Immature natural killer cell (primary cell): ENCODE data around the gene UBE2QL1. TPM values are rescaled to one million over a fixed set of nuclear protein-coding genes. Genes with fewer than 3 reads are reported as not detected.

Experiments used
- DNase-seq, 3 donors: peaks; one replicate each; pipeline ENCODE4 v3.0.0; 2022; ENCODE audit warnings: mixed read lengths in 1 of 3
- H3K27ac Mint-ChIP-seq, 6 donors: one replicate each; pipeline ENCODE4 v1.8.0; 2020; ENCODE audit warnings: mixed read lengths in 6 of 6, mild to moderate bottlenecking in 5 of 6, inconsistent platforms in 4 of 6, moderate library complexity in 3 of 6
- H3K27me3 Mint-ChIP-seq, 3 donors: one replicate each; pipeline ENCODE4 v1.8.0; 2020 to 2021; ENCODE audit warnings: low read depth in 3 of 3, mild to moderate bottlenecking in 3 of 3, mixed read lengths in 3 of 3, moderate library complexity in 3 of 3, inconsistent platforms in 1 of 3
- H3K36me3 Mint-ChIP-seq, 3 donors: one replicate each; pipeline ENCODE4 v1.8.0; 2020; ENCODE audit warnings: mixed read lengths in 3 of 3, inconsistent platforms in 2 of 3, mild to moderate bottlenecking in 2 of 3
- H3K4me1 Mint-ChIP-seq, 2 donors: one replicate each; pipeline ENCODE4 v1.8.0; 2020; ENCODE audit warnings: inconsistent platforms in 2 of 2, mild to moderate bottlenecking in 2 of 2, mixed read lengths in 2 of 2, moderate library complexity in 1 of 2
- H3K4me3 Mint-ChIP-seq, 5 donors: one replicate each; pipeline ENCODE4 v1.8.0; 2020; ENCODE audit warnings: mild to moderate bottlenecking in 5 of 5, mixed read lengths in 5 of 5, inconsistent platforms in 3 of 5, moderate library complexity in 3 of 5
- H3K9me3 Mint-ChIP-seq, 6 donors: one replicate each; pipeline ENCODE4 v1.8.0; 2020; ENCODE audit warnings: mild to moderate bottlenecking in 6 of 6, mixed read lengths in 6 of 6, inconsistent platforms in 4 of 6, moderate library complexity in 3 of 6
- polyA plus RNA-seq, 3 donors: library from polyadenylated mRNA; unstranded; fragments of 300-500 nt; fragmentation: Illumina TruSeq; gene quantifications; one replicate each; pipeline ENCODE4 v1.2.3, GENCODE V29; 2021

Gene UBE2QL1
- polyA plus RNA-seq, 3 donors from 2014 or later = not detected

DNA sequence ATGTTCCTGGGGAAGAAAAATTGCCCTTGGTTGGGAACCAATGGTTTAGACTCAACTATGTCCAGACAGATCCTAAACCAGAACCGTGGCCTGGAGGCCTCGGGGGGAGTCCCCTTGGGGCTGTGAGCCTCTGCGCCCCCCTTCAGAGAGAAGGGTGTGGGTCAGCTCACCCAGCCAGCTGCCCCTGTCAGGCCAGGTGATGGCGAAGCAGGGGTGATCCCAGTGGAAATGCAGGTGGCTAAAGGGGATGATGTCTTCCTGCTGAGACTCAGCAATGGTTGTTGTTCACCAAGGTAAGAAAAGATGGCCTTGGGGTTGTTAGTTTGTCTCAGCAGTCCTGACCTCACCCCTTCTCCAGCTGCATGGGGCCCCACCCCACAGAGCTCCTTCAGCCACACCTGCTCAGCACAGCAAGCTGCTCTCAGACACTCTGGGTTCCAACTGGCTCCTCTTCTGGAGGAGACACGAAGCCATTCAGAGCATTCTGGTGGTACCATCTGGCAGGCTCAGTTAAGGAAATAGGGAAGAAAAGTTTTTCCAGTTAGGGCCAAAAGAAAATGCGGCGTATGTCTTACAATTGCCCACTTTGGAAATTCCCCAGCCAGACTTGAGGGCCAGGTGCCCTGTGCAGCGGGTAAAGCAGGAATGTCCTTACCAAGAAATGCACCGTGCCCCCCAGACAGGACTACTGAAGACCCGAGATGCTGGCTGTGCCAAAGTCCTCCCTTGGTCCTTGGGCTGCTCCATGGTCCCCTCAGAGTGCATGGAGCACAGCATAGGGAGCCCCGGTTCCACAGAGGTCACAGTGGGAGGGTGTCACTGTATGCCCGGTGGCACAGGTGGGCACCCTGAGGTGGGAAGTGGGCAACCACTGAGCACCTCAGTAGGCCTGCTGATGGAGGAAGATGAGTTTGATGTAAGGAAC lies 94.0 kb downstream of the UBE2QL1 start:
- Mint-ChIP-seq H3K27ac (no peak overlapping the region), H3K9me3 (peaks cover 0 to 3% (median 0%) of the 10 kb centered on the region in 6 donors), H3K27me3 (peaks cover under 1 to 5% (median 2%) of the 10 kb centered on the region in 3 donors), H3K4me3 (no peak overlapping the region), H3K4me1 (no peaks in the 10 kb centered on the region), H3K36me3 (no peaks in the 10 kb centered on the region)
- DNase-seq = no peak

DNA sequence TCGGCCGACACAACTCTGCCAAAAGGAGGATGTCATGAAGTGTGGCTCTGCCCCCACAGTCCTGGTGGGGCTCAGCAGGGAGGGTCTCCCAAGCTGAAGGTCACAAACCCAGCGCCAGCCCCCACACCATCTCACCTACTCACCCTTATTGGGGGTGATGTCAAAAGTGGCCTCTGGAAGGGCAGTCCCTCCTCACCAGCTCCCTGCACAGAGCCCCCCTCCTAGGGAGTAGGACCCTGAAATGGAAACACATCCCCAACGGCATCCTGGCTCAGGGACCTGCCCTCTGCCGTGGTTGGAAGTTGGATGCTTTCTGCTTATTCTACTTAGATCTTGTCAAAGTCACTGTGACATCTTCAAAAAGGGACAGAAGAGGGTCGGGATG lies 94.7 kb downstream of the UBE2QL1 start:
- Mint-ChIP-seq H3K27ac (no peak overlapping the region), H3K9me3 (peaks cover 0 to 3% (median 0%) of the 10 kb centered on the region in 6 donors), H3K4me1 (no peaks in the 10 kb centered on the region), H3K4me3 (no peak overlapping the region), H3K27me3 (peaks cover 0 to 5% (median 2%) of the 10 kb centered on the region in 3 donors), H3K36me3 (no peaks in the 10 kb centered on the region)
- no peak for DNase-seq

DNA sequence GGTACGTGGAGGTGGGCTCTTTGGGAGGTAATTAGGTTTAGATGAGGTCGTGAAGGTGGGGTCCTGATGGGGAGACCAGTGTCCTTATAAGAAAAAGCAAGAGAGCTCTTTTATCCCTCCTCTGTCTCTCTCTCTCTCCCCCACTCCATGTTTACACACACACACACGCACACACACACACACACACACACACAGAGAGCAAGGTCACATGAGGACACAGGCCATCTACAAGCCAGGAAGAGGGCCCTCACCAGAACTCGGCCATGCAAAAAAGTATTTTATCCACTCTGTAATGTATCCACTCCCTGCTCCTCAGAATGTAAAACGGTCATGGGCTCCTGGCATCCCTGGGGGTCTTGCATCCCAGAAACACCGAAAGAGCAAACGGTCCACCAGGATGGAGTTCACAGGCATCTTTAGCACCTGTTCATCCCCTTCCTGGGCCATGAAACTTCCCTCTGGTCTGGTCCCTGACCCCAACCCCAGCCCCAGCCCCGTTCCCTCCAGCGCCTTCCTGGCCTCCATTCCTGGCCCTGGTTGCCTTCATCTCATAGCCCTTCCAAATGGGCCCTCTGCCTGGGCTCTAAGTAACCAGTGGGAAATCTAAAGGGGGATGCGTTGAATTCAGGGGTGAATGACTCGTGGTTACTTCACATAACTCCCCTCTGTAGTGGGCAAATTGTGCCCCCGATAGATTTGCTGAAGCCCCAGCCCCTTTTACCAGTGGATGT lies 95.3 kb downstream of the UBE2QL1 start:
- Mint-ChIP-seq H3K27ac (no peak overlapping the region), H3K27me3 (peaks cover 0 to 5% (median 2%) of the 10 kb centered on the region in 3 donors), H3K9me3 (peaks cover 0 to 3% (median 0%) of the 10 kb centered on the region in 6 donors), H3K4me3 (no peak overlapping the region), H3K4me1 (no peaks in the 10 kb centered on the region), H3K36me3 (no peaks in the 10 kb centered on the region)
- DNase-seq = no peak

Other genes with a start within 250 kb of the UBE2QL1 start
- 100 to 1,000 TPM; 115 to 161 (median 116) TPM for gene MED10, start 70.3 kb upstream of the UBE2QL1 start, polyA plus RNA-seq
- 10 to 100 TPM; 21.0 to 53.7 (median 29.1) TPM for gene NSUN2, start 184.2 kb downstream of the UBE2QL1 start, polyA plus RNA-seq
- gene SRD5A1, start 184.6 kb downstream of the UBE2QL1 start, polyA plus RNA-seq = 1 to 10 TPM; 4.8 to 9.6 (median 9.3) TPM